Brain microvascular endothelial cell (primary cell): Measurements from ENCODE around the gene CGN.

ENCODE experiments used
- DNase-seq: peaks from one replicate; pipeline ENCODE4 v3.0.0-alpha.2; 2020
- H3K27ac ChIP-seq: fragments of 250-450 bp; sonication (Bioruptor Pico); 2 replicates; pipeline ENCODE4 v1.5.1; 2020; ENCODE audit warnings: mild to moderate bottlenecking, moderate library complexity
- H3K27me3 ChIP-seq: fragments of 250-450 bp; sonication (Bioruptor Pico); replicated peaks from 2 replicates; pipeline ENCODE4 v1.5.1; 2020; ENCODE audit warnings: mild to moderate bottlenecking
- H3K36me3 ChIP-seq: fragments of 250-450 bp; sonication (Bioruptor Pico); replicated peaks from 2 replicates; pipeline ENCODE4 v1.5.1; 2020; ENCODE audit warnings: mild to moderate bottlenecking
- H3K4me3 ChIP-seq: 2 replicates; pipeline ENCODE4 v1.5.1; 2011; ENCODE audit warnings: low read depth, mild to moderate bottlenecking, control low read depth, low read length, moderate library complexity
- in situ Hi-C: cut with HindIII; loops from 2 replicates; pipeline ENCODE4 v1.10.0; 2017; ENCODE audit warnings: low sequenced_read_pairs, low pct_ligation_motif_present
- TF ChIP-seq, protein P1 (sequence below): IDR thresholded peaks from 2 replicates; pipeline ENCODE4 v1.5.1; 2011; ENCODE audit warnings: low read depth, mild to moderate bottlenecking, moderate library complexity, low read length, control low read depth, inconsistent platforms; ENCODE audit errors: missing control alignments

CGN gene

DNA sequence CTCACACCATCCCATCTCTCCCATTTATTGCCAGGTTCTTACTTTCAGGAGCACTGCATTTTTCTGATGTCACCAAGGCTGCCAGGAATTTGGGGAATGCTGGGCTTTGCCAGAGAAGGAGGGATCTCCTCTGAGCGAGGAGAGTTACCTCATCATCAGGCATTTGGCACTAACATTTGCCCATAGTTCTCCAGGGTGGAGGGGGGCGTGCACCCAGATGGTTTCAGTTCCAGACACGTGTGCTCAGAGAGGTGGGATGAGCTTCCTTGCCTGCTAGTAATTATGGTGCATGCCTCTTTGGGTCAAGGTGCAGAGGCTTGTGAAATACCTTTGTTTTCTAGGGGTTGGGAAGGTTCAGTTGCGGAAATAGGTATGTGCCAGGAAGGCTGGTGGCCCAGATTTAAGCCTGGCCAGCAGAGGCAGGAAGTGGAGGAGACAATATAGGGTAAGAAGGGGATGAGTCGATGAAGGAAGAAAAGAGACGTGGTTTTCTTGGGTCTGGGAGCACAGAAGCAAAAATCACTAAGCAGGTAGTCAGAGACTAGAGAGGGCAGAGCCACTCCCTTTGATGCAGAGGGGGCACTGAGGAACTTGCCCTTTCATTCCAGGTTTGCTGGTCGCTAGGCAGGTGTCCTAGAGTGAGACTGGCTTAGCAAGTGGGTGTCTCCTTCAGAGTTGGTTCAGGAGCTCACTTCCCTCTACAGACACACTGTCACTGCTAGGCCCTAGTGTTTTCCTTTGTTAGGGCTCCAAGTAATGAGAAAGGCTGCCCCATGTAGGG, 36.1 kb downstream of the CGN start:
- H3K4me3 ChIP-seq, result no peak overlapping the region
- no peaks in the 10 kb centered on the region for H3K27me3 ChIP-seq
- in situ Hi-C loops, result no loop called here
- DNase-seq, result peak; percentile 81
- TF ChIP-seq, protein P1, sequence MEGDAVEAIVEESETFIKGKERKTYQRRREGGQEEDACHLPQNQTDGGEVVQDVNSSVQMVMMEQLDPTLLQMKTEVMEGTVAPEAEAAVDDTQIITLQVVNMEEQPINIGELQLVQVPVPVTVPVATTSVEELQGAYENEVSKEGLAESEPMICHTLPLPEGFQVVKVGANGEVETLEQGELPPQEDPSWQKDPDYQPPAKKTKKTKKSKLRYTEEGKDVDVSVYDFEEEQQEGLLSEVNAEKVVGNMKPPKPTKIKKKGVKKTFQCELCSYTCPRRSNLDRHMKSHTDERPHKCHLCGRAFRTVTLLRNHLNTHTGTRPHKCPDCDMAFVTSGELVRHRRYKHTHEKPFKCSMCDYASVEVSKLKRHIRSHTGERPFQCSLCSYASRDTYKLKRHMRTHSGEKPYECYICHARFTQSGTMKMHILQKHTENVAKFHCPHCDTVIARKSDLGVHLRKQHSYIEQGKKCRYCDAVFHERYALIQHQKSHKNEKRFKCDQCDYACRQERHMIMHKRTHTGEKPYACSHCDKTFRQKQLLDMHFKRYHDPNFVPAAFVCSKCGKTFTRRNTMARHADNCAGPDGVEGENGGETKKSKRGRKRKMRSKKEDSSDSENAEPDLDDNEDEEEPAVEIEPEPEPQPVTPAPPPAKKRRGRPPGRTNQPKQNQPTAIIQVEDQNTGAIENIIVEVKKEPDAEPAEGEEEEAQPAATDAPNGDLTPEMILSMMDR, result no peak
- no peaks in the 10 kb centered on the region for H3K36me3 ChIP-seq
- H3K27ac ChIP-seq, result peak overlapping the region; percentile 11

DNA sequence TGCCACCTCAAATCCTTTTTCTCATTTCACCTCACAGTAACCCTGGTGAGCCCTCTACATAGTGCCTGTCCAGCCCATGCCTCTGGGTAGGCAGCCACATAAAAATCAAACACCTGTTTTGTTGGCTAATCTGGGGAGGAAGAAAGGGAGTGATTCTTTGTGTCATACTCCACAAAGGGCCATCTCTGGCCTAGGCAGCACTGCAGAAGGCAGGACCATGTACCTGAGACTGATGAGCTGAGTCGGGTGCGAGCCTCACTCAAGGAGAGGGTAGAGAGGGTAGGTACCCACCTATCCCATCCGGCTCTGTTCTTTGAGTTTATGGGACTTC, 36.7 kb downstream of the CGN start:
- DNase-seq, result no peak
- TF ChIP-seq, protein P1, result no peak
- H3K27me3 ChIP-seq, result no peaks in the 10 kb centered on the region
- in situ Hi-C loops, result no loop called here
- no peaks in the 10 kb centered on the region for H3K36me3 ChIP-seq
- H3K4me3 ChIP-seq, result no peak overlapping the region
- H3K27ac ChIP-seq, result peak overlapping the region; percentile 11

DNA sequence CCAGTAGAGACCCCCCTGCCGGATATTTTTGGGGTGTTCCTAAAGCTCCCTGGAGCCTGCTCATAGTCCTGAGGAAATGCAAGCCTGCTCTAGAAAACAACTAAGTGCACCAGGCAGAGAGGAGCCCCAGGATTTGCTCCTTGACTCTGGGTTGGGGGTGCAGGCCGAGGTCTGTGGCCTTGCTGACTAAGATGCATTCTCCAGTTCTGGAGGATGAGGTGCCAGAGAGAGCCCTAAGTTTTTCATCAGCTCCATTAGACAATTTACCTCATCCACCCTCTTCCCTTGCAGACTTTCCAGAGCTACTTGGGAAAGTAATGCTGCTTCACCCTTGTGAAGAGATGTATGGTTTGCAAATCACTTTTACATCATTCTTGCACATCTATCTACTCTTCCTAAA, 38.0 kb downstream of the CGN start:
- H3K36me3 ChIP-seq, result no peaks in the 10 kb centered on the region
- TF ChIP-seq, protein P1, result no peak
- no peak overlapping the region for H3K27ac ChIP-seq
- no peaks in the 10 kb centered on the region for H3K27me3 ChIP-seq
- no peak overlapping the region for H3K4me3 ChIP-seq
- no peak for DNase-seq
- in situ Hi-C loops, result no loop called here

DNA sequence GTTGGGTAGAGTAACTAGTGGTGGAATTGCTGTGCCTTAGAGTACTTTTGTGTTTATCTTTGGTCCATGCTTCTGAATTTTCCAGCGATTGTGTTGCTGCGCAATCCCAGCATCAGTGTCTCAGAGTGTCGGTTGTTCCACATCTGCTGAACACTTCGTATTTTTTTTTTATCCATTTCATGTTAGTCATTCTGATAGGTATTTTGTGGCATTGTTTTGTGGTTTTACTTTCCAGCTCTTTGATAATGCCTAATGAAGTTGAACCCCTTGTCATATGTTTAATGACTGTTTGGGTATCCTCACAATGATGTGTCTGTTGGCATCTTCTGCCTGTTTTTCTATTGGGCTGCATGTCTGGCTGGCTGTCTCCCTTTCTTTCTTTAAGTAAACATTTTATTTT, 42.5 kb downstream of the CGN start:
- DNase-seq, result no peak
- no peak overlapping the region for H3K4me3 ChIP-seq
- H3K27ac ChIP-seq, result no peak overlapping the region
- no peaks in the 10 kb centered on the region for H3K27me3 ChIP-seq
- in situ Hi-C loops, result no loop called here
- no peaks in the 10 kb centered on the region for H3K36me3 ChIP-seq
- TF ChIP-seq, protein P1, result no peak

DNA sequence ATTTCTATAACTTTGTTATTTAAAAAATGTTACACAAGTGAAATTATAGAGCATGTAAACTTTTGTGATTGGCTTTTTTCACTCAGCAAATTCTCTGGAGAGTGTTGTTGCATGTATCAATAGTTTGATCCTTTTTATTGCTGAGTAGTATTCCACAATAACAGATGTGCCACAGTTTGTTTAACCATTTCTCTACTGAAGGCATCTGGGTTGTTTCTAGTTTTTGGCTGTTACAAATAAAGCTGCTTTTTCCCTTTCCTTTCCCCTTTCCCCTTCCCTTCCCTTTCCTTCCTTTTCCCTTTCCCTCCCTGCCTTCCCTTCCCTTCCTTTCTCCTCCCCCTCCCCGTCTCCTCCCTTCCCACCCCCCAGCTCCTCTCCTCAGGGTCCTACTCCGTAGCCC, 44.9 kb downstream of the CGN start:
- in situ Hi-C loops, result no loop called here
- no peak for DNase-seq
- Histone ChIP-seq H3K27ac (no peak overlapping the region), H3K27me3 (no peaks in the 10 kb centered on the region), H3K36me3 (no peaks in the 10 kb centered on the region), H3K4me3 (no peak overlapping the region)
- TF ChIP-seq, protein P1, result no peak

DNA sequence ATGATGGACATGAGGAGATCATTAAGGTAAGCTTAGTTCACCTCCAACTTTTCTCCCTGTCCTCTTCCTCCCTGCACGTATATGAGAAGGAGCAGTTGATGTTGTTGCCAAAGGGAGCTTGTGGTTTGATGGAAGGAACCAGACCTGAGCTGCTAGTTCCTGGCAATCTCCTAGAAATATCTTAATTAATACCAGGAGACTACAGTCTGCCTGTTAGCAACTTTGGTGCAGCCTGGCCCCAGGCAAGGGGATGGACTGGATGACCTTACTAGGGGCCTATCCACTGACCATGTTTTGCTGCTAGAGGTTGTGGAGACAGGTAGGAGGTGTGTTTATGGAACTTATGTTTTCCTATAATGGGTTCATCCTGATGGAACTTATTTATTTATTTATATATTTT, 51.5 kb downstream of the CGN start:
- H3K27ac ChIP-seq, result no peak overlapping the region
- H3K36me3 ChIP-seq, result no peaks in the 10 kb centered on the region
- TF ChIP-seq, protein P1, result no peak
- DNase-seq, result no peak
- no peaks in the 10 kb centered on the region for H3K27me3 ChIP-seq
- H3K4me3 ChIP-seq, result no peak overlapping the region
- in situ Hi-C loops, result no loop called here
